Rectal smooth muscle tissue (tissue), 1 donor: ENCODE results near the gene POTEJ.
"Not testable (repeated sequence)": the region's sequence is repeated elsewhere in the genome, so short reads cannot be mapped to it uniquely, and the experiment has no call there.

Experiments used
- H3K27ac ChIP-seq: one replicate; pipeline ENCODE4 v1.7.0; 2013; ENCODE audit warnings: low read depth, low read length, inconsistent platforms
- H3K27me3 ChIP-seq: one replicate; pipeline ENCODE4 v1.7.0; 2013; ENCODE audit warnings: low read length; ENCODE audit not compliant: control insufficient read depth, insufficient read depth
- H3K36me3 ChIP-seq: one replicate; pipeline ENCODE4 v1.7.0; 2013; ENCODE audit warnings: low read length; ENCODE audit not compliant: control insufficient read depth, insufficient read depth
- H3K4me1 ChIP-seq: one replicate; pipeline ENCODE4 v1.7.0; 2013; ENCODE audit warnings: low read length; ENCODE audit not compliant: control insufficient read depth, insufficient read depth
- H3K4me3 ChIP-seq: one replicate; pipeline ENCODE4 v1.7.0; 2013; ENCODE audit warnings: low read length
- H3K9ac ChIP-seq: one replicate; pipeline ENCODE4 v1.7.0; 2013; ENCODE audit warnings: low read length

Gene POTEJ

DNA sequence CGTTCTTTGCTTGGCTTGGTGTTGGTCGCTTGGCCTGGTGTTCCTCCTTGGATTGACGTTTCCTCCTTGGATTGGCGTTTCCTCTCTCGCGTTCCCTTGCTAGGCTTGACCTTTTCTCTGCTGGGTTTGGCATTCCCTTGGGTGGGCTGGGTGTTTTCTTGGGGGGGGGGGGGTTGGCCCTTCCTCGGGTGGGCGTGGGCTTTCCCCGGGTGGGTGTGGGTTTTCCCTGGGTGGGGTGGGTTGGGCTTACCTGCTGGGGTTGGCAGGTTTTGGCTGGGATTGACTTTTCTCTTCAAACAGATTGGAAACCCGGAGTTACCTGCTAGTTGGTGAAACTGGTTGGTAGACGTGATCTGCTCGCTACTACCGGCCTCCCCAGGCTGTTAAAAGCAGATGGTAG lies at the start of gene POTEJ:
Gene POTEJ, plus strand, starts transcription at position 301 of the 400 bp plus-strand sequence. Its CDS starts 93 bp downstream, at position 394.
- H3K27me3 ChIP-seq, H3K27ac ChIP-seq, H3K4me1 ChIP-seq, H3K36me3 ChIP-seq, H3K4me3 ChIP-seq, H3K9ac ChIP-seq: not testable (repeated sequence)

- not testable (repeated sequence) for H3K27ac ChIP-seq, H3K9ac ChIP-seq, H3K4me1 ChIP-seq, H3K27me3 ChIP-seq, H3K36me3 ChIP-seq, H3K4me3 ChIP-seq
These were observed 45.1 kb upstream of the POTEJ start for GRCh38 chr2:130566165-130566564.

DNA sequence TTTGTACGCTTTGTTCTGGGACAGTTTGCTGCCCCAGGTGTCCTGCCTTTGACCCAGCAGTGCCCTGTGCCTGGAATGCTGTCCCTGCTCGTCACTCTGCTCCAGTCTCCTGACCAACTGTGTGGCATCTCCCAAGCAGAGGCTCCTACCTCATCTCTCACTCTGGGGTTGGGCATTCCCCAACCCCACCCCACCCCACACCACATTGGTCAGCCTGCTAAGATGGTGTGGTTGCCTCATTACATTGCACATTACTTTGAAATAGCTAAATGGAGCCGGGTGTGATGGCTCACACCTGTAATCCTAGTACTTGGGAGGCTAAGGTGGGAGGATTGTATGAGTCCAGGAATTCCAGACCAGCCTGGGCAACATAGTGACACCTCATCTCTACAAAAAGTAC lies 39.3 kb upstream of the POTEJ start:
- not testable (repeated sequence) for H3K4me3 ChIP-seq, H3K27me3 ChIP-seq, H3K27ac ChIP-seq, H3K4me1 ChIP-seq, H3K36me3 ChIP-seq, H3K9ac ChIP-seq

DNA sequence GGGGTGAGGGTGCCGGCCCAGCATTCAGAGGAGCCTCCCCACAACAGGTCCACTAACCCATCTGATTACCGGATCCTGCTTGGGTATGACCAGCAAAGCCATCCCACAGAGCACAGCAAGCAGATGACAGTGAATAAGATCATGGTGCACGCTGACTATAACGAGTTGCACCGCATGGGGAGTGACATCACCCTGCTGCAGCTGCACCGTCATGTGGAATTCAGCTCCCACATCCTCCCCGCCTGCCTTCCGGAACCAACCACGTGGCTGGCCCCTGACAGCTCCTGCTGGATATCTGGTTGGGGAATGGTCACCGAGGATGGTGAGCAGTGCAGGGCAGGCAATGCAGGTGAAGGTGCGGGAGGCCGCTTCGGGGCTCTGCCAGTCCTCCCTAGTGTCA lies 37.0 kb upstream of the POTEJ start:
- H3K36me3 ChIP-seq, H3K27me3 ChIP-seq, H3K9ac ChIP-seq, H3K4me1 ChIP-seq, H3K4me3 ChIP-seq, H3K27ac ChIP-seq: not testable (repeated sequence)

- not testable (repeated sequence) for H3K27me3 ChIP-seq, H3K36me3 ChIP-seq, H3K4me1 ChIP-seq, H3K27ac ChIP-seq, H3K4me3 ChIP-seq, H3K9ac ChIP-seq
These were observed 34.9 kb upstream of the POTEJ start for GRCh38 chr2:130576209-130576784.

- not testable (repeated sequence) for H3K27me3 ChIP-seq, H3K9ac ChIP-seq
These were observed 33.7 kb upstream of the POTEJ start for GRCh38 chr2:130577559-130577958.

DNA sequence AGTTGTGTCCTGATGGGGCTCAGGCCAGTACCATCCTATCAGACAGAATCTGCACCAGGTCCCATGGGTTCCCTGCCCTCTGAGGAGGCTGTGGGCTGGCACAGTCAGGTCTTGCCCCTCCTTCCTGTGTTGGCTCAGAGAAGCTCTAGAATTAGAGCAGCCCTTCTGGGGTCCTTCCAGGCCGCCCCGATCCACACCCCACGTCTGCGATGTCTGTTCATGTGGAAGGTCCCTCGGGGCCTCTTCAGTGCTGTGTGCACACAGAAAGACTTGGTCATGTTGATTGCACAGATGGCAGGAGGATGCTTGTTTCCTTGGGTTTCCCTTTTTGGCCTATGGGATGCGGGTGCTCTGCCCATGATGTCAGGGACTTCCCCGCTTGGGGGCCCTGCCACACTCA lies 32.1 kb upstream of the POTEJ start:
- not testable (repeated sequence) for H3K27me3 ChIP-seq, H3K4me1 ChIP-seq, H3K9ac ChIP-seq, H3K27ac ChIP-seq, H3K36me3 ChIP-seq, H3K4me3 ChIP-seq

More at GRCh38 chr2:130577559-130577958, 33.7 kb upstream of the POTEJ start:
- not testable (repeated sequence) for H3K4me1 ChIP-seq, H3K27ac ChIP-seq, H3K36me3 ChIP-seq, H3K4me3 ChIP-seq

DNA sequence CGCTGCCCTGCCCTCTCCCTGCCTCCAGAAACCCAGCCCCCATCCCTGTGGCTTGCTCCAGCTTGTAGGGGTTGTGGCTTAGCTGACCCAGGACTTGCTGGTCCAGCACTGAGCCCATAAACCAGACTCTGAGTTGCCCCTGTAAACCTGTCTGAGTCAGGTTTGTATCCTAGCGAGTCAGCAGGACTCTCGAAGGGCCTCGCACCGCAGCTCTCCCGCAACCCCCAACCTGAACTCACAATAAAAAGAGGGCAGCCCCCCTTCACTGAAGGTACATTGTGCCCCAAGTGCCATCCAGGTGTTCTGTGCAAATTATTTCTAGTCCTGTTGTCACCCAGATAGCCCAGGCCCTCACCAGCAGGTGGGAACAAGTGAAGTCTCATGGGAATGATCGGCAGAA lies 29.7 kb upstream of the POTEJ start:
- H3K9ac ChIP-seq, H3K4me3 ChIP-seq, H3K27ac ChIP-seq, H3K27me3 ChIP-seq, H3K36me3 ChIP-seq, H3K4me1 ChIP-seq: not testable (repeated sequence)

GRCh38 chr2:130582970-130583369 lies 28.3 kb upstream of the POTEJ start:
- not testable (repeated sequence) for H3K9ac ChIP-seq, H3K27ac ChIP-seq, H3K4me3 ChIP-seq, H3K36me3 ChIP-seq, H3K4me1 ChIP-seq, H3K27me3 ChIP-seq

DNA sequence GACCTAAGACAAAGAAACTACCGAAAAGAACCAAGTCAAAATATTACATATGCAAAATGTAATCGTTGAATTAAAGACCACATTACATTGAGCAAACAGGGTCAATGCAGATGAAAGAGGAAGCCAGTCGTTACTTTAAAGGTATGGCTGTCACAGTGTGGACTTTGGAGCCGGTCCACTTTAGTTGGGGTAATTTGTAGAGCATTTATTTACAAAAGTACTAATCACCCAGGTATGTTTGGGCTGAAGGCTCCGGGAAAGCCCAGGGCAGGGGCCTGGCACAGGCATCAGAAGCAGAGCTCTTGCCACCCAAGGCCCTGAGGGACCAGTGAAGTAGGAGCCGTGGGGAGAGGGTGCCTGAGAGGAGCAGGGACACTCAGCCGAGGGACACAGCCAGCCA lies 27.7 kb upstream of the POTEJ start:
- not testable (repeated sequence) for H3K36me3 ChIP-seq, H3K4me3 ChIP-seq, H3K27ac ChIP-seq, H3K4me1 ChIP-seq, H3K9ac ChIP-seq, H3K27me3 ChIP-seq

- not testable (repeated sequence) for H3K4me1 ChIP-seq, H3K36me3 ChIP-seq, H3K27me3 ChIP-seq, H3K9ac ChIP-seq, H3K27ac ChIP-seq, H3K4me3 ChIP-seq
These were observed 26.5 kb upstream of the POTEJ start for GRCh38 chr2:130584726-130585125.

DNA sequence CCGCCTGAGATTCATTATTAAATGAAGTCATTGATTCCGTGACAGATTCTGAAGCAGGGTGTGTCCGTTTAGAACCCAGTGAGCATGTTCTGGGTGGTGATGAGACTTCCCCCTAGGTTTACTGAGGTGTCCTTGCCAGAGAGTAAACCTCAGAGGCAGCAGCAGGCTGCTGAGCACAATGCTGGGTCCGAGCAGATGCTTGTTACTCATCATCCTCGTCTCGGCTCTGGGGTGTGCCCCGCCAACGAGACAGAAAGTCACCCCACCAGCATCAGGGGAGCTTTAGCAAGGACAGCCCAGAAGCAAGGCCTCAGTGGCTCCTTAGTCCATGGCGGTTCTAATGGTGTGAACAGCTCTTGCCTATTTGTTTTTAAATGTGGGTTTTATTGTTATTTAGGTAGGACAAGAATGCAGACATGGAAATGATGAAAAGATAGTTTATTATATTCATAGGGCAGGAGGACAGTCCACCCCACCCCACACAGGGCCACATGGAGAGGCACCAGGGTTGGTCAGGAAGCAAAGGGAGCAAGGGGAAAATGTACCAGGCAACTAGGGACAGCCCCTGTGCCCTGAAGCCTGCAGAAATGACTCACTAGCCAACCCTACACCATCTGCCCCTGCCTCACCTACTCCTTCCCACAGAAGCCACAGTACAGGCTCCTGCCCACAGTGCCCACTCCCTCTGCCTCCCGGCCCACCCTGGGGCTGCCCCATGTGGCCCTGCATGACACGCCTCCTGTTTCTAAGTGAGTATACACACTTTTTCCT lies 22.4 kb upstream of the POTEJ start:
- H3K36me3 ChIP-seq, H3K9ac ChIP-seq, H3K4me3 ChIP-seq, H3K27ac ChIP-seq, H3K4me1 ChIP-seq, H3K27me3 ChIP-seq: not testable (repeated sequence)

- not testable (repeated sequence) for H3K27ac ChIP-seq, H3K4me1 ChIP-seq, H3K4me3 ChIP-seq, H3K27me3 ChIP-seq, H3K9ac ChIP-seq, H3K36me3 ChIP-seq
These were observed 20.9 kb upstream of the POTEJ start for GRCh38 chr2:130590170-130590841.
